Measurements from ENCODE around the gene AHSG. TPM values are rescaled to one million over a fixed set of nuclear protein-coding genes. Genes with fewer than 3 reads are reported as not detected.

Gene AHSG
- total and polyA plus RNA-seq, 2 donors (not counting 1 experiment from before 2014, with no cell fraction given), result not detected

GRCh38 chr3:186608624-186609215 is 4.1 kb upstream of the AHSG start:
- no peak overlapping the region for H3K4me3 ChIP-seq (ENCODE audit: control extremely low read depth in 1 of 5, extremely low read depth in 1 of 5, insufficient read depth in 1 of 5, low read depth in 2 of 5, low read length in 4 of 5)
- no peak overlapping the region for H3K27ac ChIP-seq (ENCODE audit: low read length in 2 of 2)
- CTCF ChIA-PET, result interaction anchor here (1.3 to 11.3 kb wide), 3 partner anchors 9 to 626 kb away, joined by 3 to 237 read pairs (median 13); no protein-coding TSS in a partner anchor
- no peak for DNase-seq
- TF ChIP-seq EZH2 (IDR thresholded peaks at IDR 0.05; ENCODE audit: borderline replicate concordance, insufficient read depth, low read depth, low read length, poor library complexity, severe bottlenecking) (no peak), CTCF (IDR thresholded peaks at IDR 0.05) (no peak)
- peaks cover 26% of the 10 kb centered on the region for H3K27me3 Mint-ChIP-seq
- no peak for ATAC-seq (ENCODE audit: low read depth)
- no peaks in the 10 kb centered on the region for H3K36me3 ChIP-seq (replicated peaks in 1 of 2; ENCODE audit: control extremely low read depth in 1 of 2, control insufficient read depth in 1 of 2, extremely low read depth in 1 of 2, insufficient read depth in 2 of 2, low read length in 1 of 2)
- POLR2A ChIA-PET, result no interaction called here
- WGBS (ENCODE audit: insufficient coverage), result 90% methylated on average over 2 of the region's 2 CpGs
- no peak overlapping the region for H2AFZ ChIP-seq (ENCODE audit: insufficient read depth, low read depth, low read length, poor library complexity, severe bottlenecking)
- H3K9me3 ChIP-seq (ENCODE audit: control extremely low read depth in 1 of 3, control insufficient read depth in 2 of 3, insufficient read depth in 1 of 3, low read length in 2 of 3), result no peaks in the 10 kb centered on the region
- no peak overlapping the region for H3K9ac ChIP-seq (ENCODE audit: low read length)
- H3K27me3 ChIP-seq (replicated peaks in 1 of 4; ENCODE audit: control extremely low read depth in 1 of 4, control insufficient read depth in 3 of 4, insufficient read depth in 4 of 4, low read length in 3 of 4), result peaks cover 0 to 16% (median 4%) of the 10 kb centered on the region in 4 experiments
- no peak overlapping the region for H3K27ac Mint-ChIP-seq
- no peaks in the 10 kb centered on the region for H3K4me1 Mint-ChIP-seq
- no peaks in the 10 kb centered on the region for H4K20me1 ChIP-seq (ENCODE audit: control insufficient read depth, insufficient read depth, low read length, poor library complexity, severe bottlenecking)
- H3K4me1 ChIP-seq (ENCODE audit: control insufficient read depth in 2 of 2, insufficient read depth in 2 of 2, low read length in 2 of 2), result no peaks in the 10 kb centered on the region
- no peak overlapping the region for H3K4me3 Mint-ChIP-seq
- no peak overlapping the region for H3K4me2 ChIP-seq (replicated peaks; ENCODE audit: low read depth, low read length, poor library complexity, severe bottlenecking)
- H3K79me2 ChIP-seq (ENCODE audit: control insufficient read depth, insufficient read depth, low read length), result no peaks in the 10 kb centered on the region
- intact Hi-C loops (cut with micrococcal nuclease), result no loop called here
- H3K9me3 Mint-ChIP-seq (ENCODE audit: insufficient read depth), result no peaks in the 10 kb centered on the region

GRCh38 chr3:186609247-186609868 is 3.5 kb upstream of the AHSG start:
- Mint-ChIP-seq H3K27ac (no peak overlapping the region), H3K4me1 (peaks cover 1% of the 10 kb centered on the region), H3K4me3 (no peak overlapping the region), H3K9me3 (ENCODE audit: insufficient read depth) (no peaks in the 10 kb centered on the region), H3K27me3 (peaks cover 29% of the 10 kb centered on the region)
- Histone ChIP-seq H3K9ac (ENCODE audit: low read length) (no peak overlapping the region), H3K36me3 (replicated peaks in 1 of 2; ENCODE audit: control extremely low read depth in 1 of 2, control insufficient read depth in 1 of 2, extremely low read depth in 1 of 2, insufficient read depth in 2 of 2, low read length in 1 of 2) (no peaks in the 10 kb centered on the region), H3K4me1 (ENCODE audit: control insufficient read depth in 2 of 2, insufficient read depth in 2 of 2, low read length in 2 of 2) (peaks cover 3 to 4% of the 10 kb centered on the region in 2 donors), H3K27me3 (replicated peaks in 1 of 4; ENCODE audit: control extremely low read depth in 1 of 4, control insufficient read depth in 3 of 4, insufficient read depth in 4 of 4, low read length in 3 of 4) (peaks cover 0 to 16% (median 4%) of the 10 kb centered on the region in 4 experiments), H3K27ac (ENCODE audit: low read length in 2 of 2) (no peak overlapping the region), H2AFZ (ENCODE audit: insufficient read depth, low read depth, low read length, poor library complexity, severe bottlenecking) (no peak overlapping the region), H3K4me2 (replicated peaks; ENCODE audit: low read depth, low read length, poor library complexity, severe bottlenecking) (no peak overlapping the region), H3K4me3 (ENCODE audit: control extremely low read depth in 1 of 5, extremely low read depth in 1 of 5, insufficient read depth in 1 of 5, low read depth in 2 of 5, low read length in 4 of 5) (no peak overlapping the region), H3K79me2 (ENCODE audit: control insufficient read depth, insufficient read depth, low read length) (no peaks in the 10 kb centered on the region), H3K9me3 (ENCODE audit: control extremely low read depth in 1 of 3, control insufficient read depth in 2 of 3, insufficient read depth in 1 of 3, low read length in 2 of 3) (no peaks in the 10 kb centered on the region), H4K20me1 (ENCODE audit: control insufficient read depth, insufficient read depth, low read length, poor library complexity, severe bottlenecking) (no peaks in the 10 kb centered on the region)
- ChIA-PET CTCF (interaction anchor here (0.7 to 11.3 kb wide), 5 partner anchors 8 to 628 kb away, joined by 3 to 237 read pairs (median 4); no protein-coding TSS in a partner anchor), POLR2A (no interaction called here)
- 86% methylated on average over 5 of the region's 8 CpGs for WGBS (ENCODE audit: insufficient coverage)
- TF ChIP-seq CTCF (IDR thresholded peaks at IDR 0.05) (no peak), EZH2 (IDR thresholded peaks at IDR 0.05; ENCODE audit: borderline replicate concordance, insufficient read depth, low read depth, low read length, poor library complexity, severe bottlenecking) (no peak)
- ATAC-seq (ENCODE audit: low read depth) (no peak), DNase-seq (no peak)
- intact Hi-C loops (cut with micrococcal nuclease), result no loop called here

All from B cell (primary cell).